ENCODE data around the gene PFDN4.

DNA sequence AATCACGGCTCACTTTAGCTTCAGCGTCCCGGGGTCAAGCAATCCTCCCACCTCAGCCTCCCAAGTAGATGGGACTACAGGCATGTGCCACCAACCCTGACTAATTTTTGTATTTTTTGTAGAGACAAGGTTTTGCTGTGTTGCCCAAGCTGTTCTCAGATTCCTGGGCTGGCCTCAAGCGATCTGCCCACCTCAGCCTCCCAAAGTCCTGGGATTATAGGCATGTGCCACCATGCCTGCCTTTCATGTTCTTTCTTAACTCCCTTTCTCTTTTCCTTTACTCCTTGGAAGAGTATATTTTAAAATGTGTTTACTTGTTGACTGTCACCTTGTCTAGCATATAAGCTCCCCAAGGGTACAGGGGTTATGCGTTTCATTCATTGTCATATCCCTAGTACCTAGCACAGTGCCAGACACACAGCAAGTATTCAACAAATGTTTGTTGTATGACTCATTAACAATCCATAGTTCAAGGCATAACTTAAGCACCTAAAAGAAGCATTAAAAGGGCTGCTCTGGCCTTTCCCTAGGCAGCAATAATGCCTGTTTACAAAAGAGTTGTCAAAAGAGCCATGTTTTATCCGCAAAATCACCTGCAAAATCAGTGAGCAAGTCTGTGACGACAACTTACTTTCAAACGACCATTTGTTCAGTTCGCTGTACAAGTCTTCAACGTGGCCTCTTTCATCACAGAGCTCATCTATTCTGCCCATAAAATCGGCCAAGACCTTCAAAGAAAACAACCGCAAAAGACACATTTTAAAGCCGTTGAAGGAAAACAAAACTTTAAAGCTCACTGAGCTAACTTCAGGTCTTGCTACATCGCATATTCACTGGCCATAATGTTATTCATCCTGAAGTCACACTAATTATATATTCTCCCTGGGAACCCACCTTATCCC lies 38.7 kb upstream of the PFDN4 start:
- TF ChIP-seq, protein P1, sequence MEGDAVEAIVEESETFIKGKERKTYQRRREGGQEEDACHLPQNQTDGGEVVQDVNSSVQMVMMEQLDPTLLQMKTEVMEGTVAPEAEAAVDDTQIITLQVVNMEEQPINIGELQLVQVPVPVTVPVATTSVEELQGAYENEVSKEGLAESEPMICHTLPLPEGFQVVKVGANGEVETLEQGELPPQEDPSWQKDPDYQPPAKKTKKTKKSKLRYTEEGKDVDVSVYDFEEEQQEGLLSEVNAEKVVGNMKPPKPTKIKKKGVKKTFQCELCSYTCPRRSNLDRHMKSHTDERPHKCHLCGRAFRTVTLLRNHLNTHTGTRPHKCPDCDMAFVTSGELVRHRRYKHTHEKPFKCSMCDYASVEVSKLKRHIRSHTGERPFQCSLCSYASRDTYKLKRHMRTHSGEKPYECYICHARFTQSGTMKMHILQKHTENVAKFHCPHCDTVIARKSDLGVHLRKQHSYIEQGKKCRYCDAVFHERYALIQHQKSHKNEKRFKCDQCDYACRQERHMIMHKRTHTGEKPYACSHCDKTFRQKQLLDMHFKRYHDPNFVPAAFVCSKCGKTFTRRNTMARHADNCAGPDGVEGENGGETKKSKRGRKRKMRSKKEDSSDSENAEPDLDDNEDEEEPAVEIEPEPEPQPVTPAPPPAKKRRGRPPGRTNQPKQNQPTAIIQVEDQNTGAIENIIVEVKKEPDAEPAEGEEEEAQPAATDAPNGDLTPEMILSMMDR (IDR thresholded peaks at IDR 0.05), result no peak
- no peak for TF ChIP-seq POLR2A (IDR thresholded peaks at IDR 0.05)

Measured in testis (tissue), 2 donors.